ENCODE results near the gene TIMP1. TPM values are rescaled to one million over a fixed set of nuclear protein-coding genes. Genes with fewer than 3 reads are reported as not detected.

TIMP1 gene
- total and polyA plus RNA-seq, 2 of the 13 experiments (the other 11 are each of a cell fraction or from before 2014, with no cell fraction given) = 12.3 to 45.8 TPM

GRCh38 chrX:47581731-47582647 is at the start of gene TIMP1 (continued):
- TF ChIP-seq HMGXB3 (CRISPR knock-in tag; IDR thresholded peaks at IDR 0.05; ENCODE audit: borderline replicate concordance) (no peak), ZNF782 (CRISPR knock-in tag; IDR thresholded peaks at IDR 0.05; ENCODE audit: borderline replicate concordance) (no peak), RAD21 (CRISPR knock-in tag; IDR thresholded peaks at IDR 0.05) (no peak), DPF2 (CRISPR knock-in tag; IDR thresholded peaks at IDR 0.05; ENCODE audit: borderline replicate concordance, low read depth) (no peak), ZNF121 (CRISPR knock-in tag; IDR thresholded peaks at IDR 0.05) (no peak), ZBTB1 (CRISPR knock-in tag; IDR thresholded peaks at IDR 0.05; ENCODE audit: borderline replicate concordance) (no peak), ATF7-NPFF (CRISPR knock-in tag; IDR thresholded peaks at IDR 0.05; ENCODE audit: low read depth) (no peak), ZSCAN9 (CRISPR knock-in tag; IDR thresholded peaks at IDR 0.05; ENCODE audit: borderline replicate concordance) (no peak), ISX (CRISPR knock-in tag; conservative IDR thresholded peaks at IDR 0.05) (no peak), GZF1 (CRISPR knock-in tag; IDR thresholded peaks at IDR 0.05) (no peak), GATAD1 (CRISPR knock-in tag; IDR thresholded peaks at IDR 0.05) (no peak), CBX1 (IDR thresholded peaks at IDR 0.05; ENCODE audit: low read depth) (no peak), RBAK (CRISPR knock-in tag; IDR thresholded peaks at IDR 0.05) (no peak), ZNF484 (CRISPR knock-in tag; IDR thresholded peaks at IDR 0.05; ENCODE audit: borderline replicate concordance, low read depth) (no peak), GABPA (IDR thresholded peaks at IDR 0.05; ENCODE audit: low read depth, low read length) (no peak; the same call in 1 of the 2 replicates), GABPA (CRISPR knock-in tag; IDR thresholded peaks at IDR 0.05; ENCODE audit: low read depth) (peak; percentile 56), ARNT2 (CRISPR knock-in tag; IDR thresholded peaks at IDR 0.05; ENCODE audit: low read depth) (no peak), TBL1XR1 (IDR thresholded peaks at IDR 0.05; ENCODE audit: borderline replicate concordance, low read length, partially characterized antibody) (no peak), SAP130 (CRISPR knock-in tag; IDR thresholded peaks at IDR 0.05; ENCODE audit: low read depth) (peak; percentile 42), TBX2 (CRISPR knock-in tag; IDR thresholded peaks at IDR 0.05; ENCODE audit: borderline replicate concordance) (no peak), ZNF546 (CRISPR knock-in tag; conservative IDR thresholded peaks at IDR 0.05) (no peak), DR1 (CRISPR knock-in tag; IDR thresholded peaks at IDR 0.05) (no peak), ZNF143 (CRISPR knock-in tag; IDR thresholded peaks at IDR 0.05) (no peak), ELF3 (CRISPR knock-in tag; IDR thresholded peaks at IDR 0.05) (no peak), GPN1 (CRISPR knock-in tag; IDR thresholded peaks at IDR 0.05; ENCODE audit: borderline replicate concordance) (no peak), SMAD1 (CRISPR knock-in tag; IDR thresholded peaks at IDR 0.05; ENCODE audit: borderline replicate concordance, low read depth) (no peak), KAT8 (CRISPR knock-in tag; IDR thresholded peaks at IDR 0.05) (no peak), TCF7 (IDR thresholded peaks at IDR 0.05; ENCODE audit: low read depth) (no peak), TRIM24 (CRISPR knock-in tag; IDR thresholded peaks at IDR 0.05) (no peak), CEBPG (CRISPR knock-in tag; IDR thresholded peaks at IDR 0.05) (no peak)

All from HepG2 (cell line).